PC-3 (cell line): ENCODE measurements around the gene FN1. TPM values are rescaled to one million over a fixed set of nuclear protein-coding genes. Genes with fewer than 3 reads are reported as not detected.

Source experiments
- ATAC-seq: fragments of 200-7000 bp; cut with Tn5 transposase; 2 replicates; pipeline ENCODE4 v1.9.1; 2020; ENCODE audit warnings: mild to moderate bottlenecking, moderate library complexity
- BruUV-seq: library from RNA; stranded (reverse); fragments of 400-500 nt; replicated peaks from 2 replicates; lab custom pipeline; 2021; lab: Mats Ljungman, UMichigan
- CTCF ChIA-PET: fragments of 300-600 bp; sonication (Branson Sonifier 250); formaldehyde crosslinking; loops from one replicate; lab custom pipeline; 2022; ENCODE audit warnings: antibody characterized with exemption; lab: Charles Lee
- POLR2A ChIA-PET: fragments of 300-600 bp; sonication (Branson Sonifier 250); formaldehyde crosslinking; loops from one replicate; lab custom pipeline; 2022; ENCODE audit warnings: antibody characterized with exemption; ENCODE audit not compliant: unreplicated experiment; lab: Charles Lee
- DNase-seq: peaks from one replicate; pipeline ENCODE4 v3.0.0-alpha.2; 2015
- H2AFZ ChIP-seq: fragments of 300-600 bp; sonication (generic); 2 replicates; pipeline ENCODE4 v1.6.0; 2016; ENCODE audit warnings: antibody characterized with exemption, low read length
- H3F3A ChIP-seq: fragments of 300-600 bp; sonication (generic); one replicate; pipeline ENCODE4 v1.6.0; 2017; ENCODE audit warnings: antibody characterized with exemption, low read length, control low read depth, mild to moderate bottlenecking; ENCODE audit not compliant: unreplicated experiment
- H3K27ac ChIP-seq: fragments of 300-600 bp; sonication (generic); 2 replicates; pipeline ENCODE4 v1.5.1; 2016; ENCODE audit warnings: mild to moderate bottlenecking, low read length
- H3K27me3 ChIP-seq: fragments of 300-600 bp; sonication (generic); 2 replicates; pipeline ENCODE4 v1.6.1; 2016; ENCODE audit warnings: low read length, mixed read lengths
- H3K36me3 ChIP-seq: fragments of 300-600 bp; sonication (generic); 2 replicates; pipeline ENCODE4 v1.6.1; 2016; ENCODE audit warnings: low read depth, mixed run types, low read length, mixed read lengths
- H3K4me1 ChIP-seq: fragments of 300-600 bp; sonication (generic); 2 replicates; pipeline ENCODE4 v1.5.1; 2016; ENCODE audit warnings: low read length; ENCODE audit not compliant: insufficient read depth
- H3K4me2 ChIP-seq: fragments of 300-600 bp; sonication (generic); 2 replicates; pipeline ENCODE4 v1.6.0; 2016; ENCODE audit warnings: low read length
- H3K4me3 ChIP-seq: fragments of 300-600 bp; sonication (generic); 2 replicates; pipeline ENCODE4 v1.5.1; 2016; ENCODE audit warnings: mild to moderate bottlenecking, low read length, mixed read lengths
- H3K79me2 ChIP-seq: fragments of 300-600 bp; sonication (generic); 2 replicates; pipeline ENCODE4 v1.6.1; 2017; ENCODE audit warnings: low read length, mixed read lengths
- H3K9ac ChIP-seq: fragments of 300-600 bp; sonication (generic); 2 replicates; pipeline ENCODE4 v1.6.0; 2016; ENCODE audit warnings: mild to moderate bottlenecking, low read length
- H3K9me2 ChIP-seq: fragments of 300-600 bp; sonication (generic); replicated peaks from 2 replicates; pipeline ENCODE4 v1.6.1; 2016; ENCODE audit warnings: mixed run types, low read length, mixed read lengths
- H3K9me3 ChIP-seq: fragments of 300-600 bp; sonication (generic); 2 replicates; pipeline ENCODE4 v1.6.1; 2016; ENCODE audit warnings: low read length, mixed read lengths
- H4K20me1 ChIP-seq: fragments of 300-600 bp; sonication (generic); 2 replicates; pipeline ENCODE4 v1.6.1; 2016; ENCODE audit warnings: low read length, mixed read lengths
- EZH2 ChIP-seq: fragments of 300-600 bp; sonication (generic); IDR thresholded peaks from one replicate; pipeline ENCODE4 v1.6.1; 2017; ENCODE audit warnings: antibody characterized with exemption, mild to moderate bottlenecking, low read length; ENCODE audit not compliant: unreplicated experiment
- EZH2phosphoT487 ChIP-seq: fragments of 300-600 bp; sonication (generic); IDR thresholded peaks from 2 replicates; pipeline ENCODE4 v1.6.1; 2018; ENCODE audit warnings: mild to moderate bottlenecking, antibody characterized with exemption, low read length, borderline replicate concordance
- intact Hi-C: fragments of 100-400 bp; cut with micrococcal nuclease; formaldehyde crosslinking; loops from 2 replicates; pipeline ENCODE4 v1.9.0; 2023
- total RNA-seq: library from RNA; depleted of rRNA; stranded (reverse); fragments of >200 nt; gene quantifications from 2 replicates; pipeline ENCODE4 v1.2.3, GENCODE V29; 2014
- TF ChIP-seq, protein P1 (sequence below): fragments of 300-600 bp; sonication (generic); conservative IDR thresholded peaks from 2 replicates; pipeline ENCODE4 v1.5.1; 2017; ENCODE audit warnings: antibody characterized with exemption, low read depth, mild to moderate bottlenecking, low read length

Gene FN1
- total RNA-seq, 1 experiment from 2014 or later = 220 TPM

GRCh38 chr2:215374642-215375466 lies 61.0 kb downstream of the FN1 start:
- no peak overlapping the region for H2AFZ ChIP-seq
- no peaks in the 10 kb centered on the region for H3K79me2 ChIP-seq
- H3K9me2 ChIP-seq = no peaks in the 10 kb centered on the region
- no peaks in the 10 kb centered on the region for H3K27me3 ChIP-seq
- intact Hi-C loops = no loop called here
- peaks cover 55% of the 10 kb centered on the region for H3K36me3 ChIP-seq
- no peaks in the 10 kb centered on the region for H4K20me1 ChIP-seq
- no peak overlapping the region for H3K4me2 ChIP-seq
- ChIA-PET POLR2A (no interaction called here), CTCF (no interaction called here)
- H3F3A ChIP-seq = no peaks in the 10 kb centered on the region
- H3K9me3 ChIP-seq = no peaks in the 10 kb centered on the region
- TF ChIP-seq EZH2 (no peak), EZH2phosphoT487 (no peak)
- TF ChIP-seq, protein P1, sequence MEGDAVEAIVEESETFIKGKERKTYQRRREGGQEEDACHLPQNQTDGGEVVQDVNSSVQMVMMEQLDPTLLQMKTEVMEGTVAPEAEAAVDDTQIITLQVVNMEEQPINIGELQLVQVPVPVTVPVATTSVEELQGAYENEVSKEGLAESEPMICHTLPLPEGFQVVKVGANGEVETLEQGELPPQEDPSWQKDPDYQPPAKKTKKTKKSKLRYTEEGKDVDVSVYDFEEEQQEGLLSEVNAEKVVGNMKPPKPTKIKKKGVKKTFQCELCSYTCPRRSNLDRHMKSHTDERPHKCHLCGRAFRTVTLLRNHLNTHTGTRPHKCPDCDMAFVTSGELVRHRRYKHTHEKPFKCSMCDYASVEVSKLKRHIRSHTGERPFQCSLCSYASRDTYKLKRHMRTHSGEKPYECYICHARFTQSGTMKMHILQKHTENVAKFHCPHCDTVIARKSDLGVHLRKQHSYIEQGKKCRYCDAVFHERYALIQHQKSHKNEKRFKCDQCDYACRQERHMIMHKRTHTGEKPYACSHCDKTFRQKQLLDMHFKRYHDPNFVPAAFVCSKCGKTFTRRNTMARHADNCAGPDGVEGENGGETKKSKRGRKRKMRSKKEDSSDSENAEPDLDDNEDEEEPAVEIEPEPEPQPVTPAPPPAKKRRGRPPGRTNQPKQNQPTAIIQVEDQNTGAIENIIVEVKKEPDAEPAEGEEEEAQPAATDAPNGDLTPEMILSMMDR = no peak
- BruUV-seq = no TSS peak
- DNase-seq (no peak), ATAC-seq (no peak)
- no peak overlapping the region for H3K27ac ChIP-seq
- no peak overlapping the region for H3K9ac ChIP-seq
- no peaks in the 10 kb centered on the region for H3K4me1 ChIP-seq
- no peak overlapping the region for H3K4me3 ChIP-seq

GRCh38 chr2:215374002-215374401 lies 61.9 kb downstream of the FN1 start:
- H3K9me3 ChIP-seq = no peaks in the 10 kb centered on the region
- no TSS peak for BruUV-seq
- POLR2A ChIA-PET = no interaction called here
- no peak overlapping the region for H3K4me3 ChIP-seq
- H3K27me3 ChIP-seq = no peaks in the 10 kb centered on the region
- ATAC-seq (no peak), DNase-seq (no peak)
- H3K36me3 ChIP-seq = peaks cover 61% of the 10 kb centered on the region
- no peak overlapping the region for H3K4me2 ChIP-seq
- no peak overlapping the region for H3K27ac ChIP-seq
- H3F3A ChIP-seq = no peaks in the 10 kb centered on the region
- CTCF ChIA-PET = no interaction called here
- H3K9me2 ChIP-seq = no peaks in the 10 kb centered on the region
- no peak overlapping the region for H3K9ac ChIP-seq
- no peaks in the 10 kb centered on the region for H3K4me1 ChIP-seq
- TF ChIP-seq EZH2phosphoT487 (no peak), EZH2 (no peak)
- TF ChIP-seq, protein P1 = no peak
- no peak overlapping the region for H2AFZ ChIP-seq
- no peaks in the 10 kb centered on the region for H3K79me2 ChIP-seq
- intact Hi-C loops = no loop called here
- H4K20me1 ChIP-seq = no peaks in the 10 kb centered on the region
